Measurements from ENCODE around the gene SFR1.
A peak's percentile ranks its signal among the peaks of the same experiment; 100 is the strongest.
"Not testable (repeated sequence)": the region's sequence is repeated elsewhere in the genome, so short reads cannot be mapped to it uniquely, and the experiment has no call there.

Gene SFR1

GRCh38 chr10:104151737-104152136 lies 29.8 kb downstream of the SFR1 start:
- H3K4me3 ChIP-seq (ENCODE audit: control insufficient read depth in 1 of 7, extremely low read depth in 1 of 7, insufficient read depth in 4 of 7, low read depth in 2 of 7, low read length in 6 of 7), result no peak overlapping the region
- H3K9me3 ChIP-seq (ENCODE audit: control extremely low read depth in 1 of 5, control insufficient read depth in 4 of 5, insufficient read depth in 2 of 5, low read depth in 1 of 5, low read length in 4 of 5), result peaks cover 4 to 9% (median 6%) of the 10 kb centered on the region in 5 experiments
- POLR2A ChIA-PET, result no interaction called here
- DNase-seq, result peak in 1 of 3 donors; percentile 2
- H3K4me1 ChIP-seq (ENCODE audit: control extremely low read depth in 1 of 4, control insufficient read depth in 4 of 4, insufficient read depth in 4 of 4, low read length in 3 of 4), result no peaks in the 10 kb centered on the region
- H3K36me3 ChIP-seq (ENCODE audit: control insufficient read depth in 4 of 4, insufficient read depth in 4 of 4, low read length in 3 of 4), result no peaks in the 10 kb centered on the region
- H3K27ac ChIP-seq (ENCODE audit: insufficient read depth in 1 of 2, low read depth in 1 of 2, low read length in 2 of 2, poor library complexity in 1 of 2, severe bottlenecking in 2 of 2), result no peak overlapping the region
- H3K27me3 ChIP-seq (replicated peaks in 2 of 5; ENCODE audit: control insufficient read depth in 4 of 5, insufficient read depth in 5 of 5, low read length in 4 of 5), result no peaks in the 10 kb centered on the region
- CTCF ChIA-PET, result interaction anchor here (0.8 kb wide), 1 partner anchor 9 kb away, joined by 3 read pairs; no protein-coding TSS in a partner anchor

- H3K36me3 ChIP-seq (ENCODE audit: control insufficient read depth in 4 of 4, insufficient read depth in 4 of 4, low read length in 3 of 4), result no peaks in the 10 kb centered on the region
- DNase-seq, result no peak
- WGBS (ENCODE audit: insufficient coverage), result 94% methylated on average over 2 of the region's 2 CpGs
These were observed 33.6 kb downstream of the SFR1 start for GRCh38 chr10:104155591-104155990.

GRCh38 chr10:104170610-104171254 lies 48.8 kb downstream of the SFR1 start:
- H3K27me3 ChIP-seq (replicated peaks in 2 of 5; ENCODE audit: control insufficient read depth in 4 of 5, insufficient read depth in 5 of 5, low read length in 4 of 5), result no peaks in the 10 kb centered on the region
- peaks cover 0 to 3% (median 0%) of the 10 kb centered on the region in 5 experiments for H3K9me3 ChIP-seq (ENCODE audit: control extremely low read depth in 1 of 5, control insufficient read depth in 4 of 5, insufficient read depth in 2 of 5, low read depth in 1 of 5, low read length in 4 of 5)
- 92% methylated on average over 4 of the region's 5 CpGs for WGBS (ENCODE audit: insufficient coverage)
- H3K4me1 ChIP-seq (ENCODE audit: control extremely low read depth in 1 of 4, control insufficient read depth in 4 of 4, insufficient read depth in 4 of 4, low read length in 3 of 4), result no peaks in the 10 kb centered on the region
- H3K27ac ChIP-seq (ENCODE audit: insufficient read depth in 1 of 2, low read depth in 1 of 2, low read length in 2 of 2, poor library complexity in 1 of 2, severe bottlenecking in 2 of 2), result no peak overlapping the region
- no peaks in the 10 kb centered on the region for H3K36me3 ChIP-seq (ENCODE audit: control insufficient read depth in 4 of 4, insufficient read depth in 4 of 4, low read length in 3 of 4)
- CTCF ChIA-PET, result no interaction called here
- no peak for DNase-seq
- POLR2A ChIA-PET, result no interaction called here
- no peak overlapping the region for H3K4me3 ChIP-seq (ENCODE audit: control insufficient read depth in 1 of 7, extremely low read depth in 1 of 7, insufficient read depth in 4 of 7, low read depth in 2 of 7, low read length in 6 of 7)

More at GRCh38 chr10:104155591-104155990, 33.6 kb downstream of the SFR1 start:
- POLR2A ChIA-PET, result no interaction called here
- Histone ChIP-seq H3K4me3 (ENCODE audit: control insufficient read depth in 1 of 7, extremely low read depth in 1 of 7, insufficient read depth in 4 of 7, low read depth in 2 of 7, low read length in 6 of 7) (no peak overlapping the region), H3K27ac (ENCODE audit: insufficient read depth in 1 of 2, low read depth in 1 of 2, low read length in 2 of 2, poor library complexity in 1 of 2, severe bottlenecking in 2 of 2) (no peak overlapping the region), H3K27me3 (replicated peaks in 2 of 5; ENCODE audit: control insufficient read depth in 4 of 5, insufficient read depth in 5 of 5, low read length in 4 of 5) (no peaks in the 10 kb centered on the region), H3K9me3 (ENCODE audit: control extremely low read depth in 1 of 5, control insufficient read depth in 4 of 5, insufficient read depth in 2 of 5, low read depth in 1 of 5, low read length in 4 of 5) (peaks cover 4 to 9% (median 6%) of the 10 kb centered on the region in 5 experiments), H3K4me1 (ENCODE audit: control extremely low read depth in 1 of 4, control insufficient read depth in 4 of 4, insufficient read depth in 4 of 4, low read length in 3 of 4) (no peaks in the 10 kb centered on the region)
- CTCF ChIA-PET, result no interaction called here

- H3K36me3 ChIP-seq (ENCODE audit: control insufficient read depth in 4 of 4, insufficient read depth in 4 of 4, low read length in 3 of 4); POLR2A ChIA-PET; H3K4me3 ChIP-seq (ENCODE audit: control insufficient read depth in 1 of 7, extremely low read depth in 1 of 7, insufficient read depth in 4 of 7, low read depth in 2 of 7, low read length in 6 of 7); DNase-seq; H3K27ac ChIP-seq (ENCODE audit: insufficient read depth in 1 of 2, low read depth in 1 of 2, low read length in 2 of 2, poor library complexity in 1 of 2, severe bottlenecking in 2 of 2); H3K4me1 ChIP-seq (ENCODE audit: control extremely low read depth in 1 of 4, control insufficient read depth in 4 of 4, insufficient read depth in 4 of 4, low read length in 3 of 4); H3K27me3 ChIP-seq (replicated peaks in 2 of 5; ENCODE audit: control insufficient read depth in 4 of 5, insufficient read depth in 5 of 5, low read length in 4 of 5); H3K9me3 ChIP-seq (ENCODE audit: control extremely low read depth in 1 of 5, control insufficient read depth in 4 of 5, insufficient read depth in 2 of 5, low read depth in 1 of 5, low read length in 4 of 5): not testable (repeated sequence)
- 80% methylated on average over 1 of the region's 1 CpG for WGBS (ENCODE audit: insufficient coverage)
- CTCF ChIA-PET, result interaction anchor here (0.5 kb wide), 1 partner anchor 46 kb away, joined by 3 read pairs; no protein-coding TSS in a partner anchor
These were observed 52.2 kb downstream of the SFR1 start for GRCh38 chr10:104174136-104174535.

Data from common myeloid progenitor, CD34-positive (primary cell).